H1 (cell line): Measurements from ENCODE around the gene PTCH1. TPM values are rescaled to one million over a fixed set of nuclear protein-coding genes. Genes with fewer than 3 reads are reported as not detected.

Experiments
- CTCF ChIA-PET: fragments of 300-600 bp; sonication (Branson Sonifier 250); formaldehyde crosslinking; loops from one replicate; lab custom pipeline; 2021; ENCODE audit not compliant: partially characterized antibody; lab: Charles Lee
- POLR2A ChIA-PET: fragments of 300-600 bp; sonication (Branson Sonifier 250); formaldehyde crosslinking; loops from one replicate; lab custom pipeline; 2021; ENCODE audit warnings: inconsistent platforms; ENCODE audit not compliant: partially characterized antibody; lab: Charles Lee
- DNase-seq, 2 experiments: peaks; one replicate each; pipeline versions ENCODE4 v3.0.0 to v3.0.0-alpha.2; 2010 to 2022; ENCODE audit warnings: low spot score in 2 of 2, low read depth in 1 of 2, mixed read lengths in 1 of 2
- FAIRE-seq: peaks from 2 replicates; lab custom pipeline; 2011; peaks lifted over from hg19 to GRCh38; lab: Jason Lieb, UNC
- H2AFZ ChIP-seq: 2 replicates; pipeline ENCODE4 v1.8.1; 2012; ENCODE audit warnings: low read length, inconsistent platforms
- H2AK5ac ChIP-seq: 2 replicates; pipeline ENCODE4 v1.6.1; 2013; ENCODE audit warnings: low read depth, low read length
- H2BK120ac ChIP-seq: replicated peaks from 2 replicates; pipeline ENCODE3; 2013; ENCODE audit warnings: low read depth, low read length, inconsistent platforms
- H2BK12ac ChIP-seq: 2 replicates; pipeline ENCODE4 v1.6.1; 2013; ENCODE audit warnings: low read depth, low read length
- H2BK15ac ChIP-seq: 2 replicates; pipeline ENCODE4 v1.6.1; 2013; ENCODE audit warnings: low read length
- H2BK20ac ChIP-seq: 2 replicates; pipeline ENCODE4 v1.6.1; 2013; ENCODE audit warnings: low read length
- H2BK5ac ChIP-seq: 2 replicates; pipeline ENCODE4 v1.6.1; 2013; ENCODE audit warnings: low read depth, low read length
- H3K14ac ChIP-seq: 2 replicates; pipeline ENCODE4 v1.6.1; 2013; ENCODE audit warnings: inconsistent platforms; ENCODE audit not compliant: insufficient read length
- H3K18ac ChIP-seq: 2 replicates; pipeline ENCODE4 v1.6.1; 2013; ENCODE audit warnings: low read length; ENCODE audit errors: extremely low read depth
- H3K23ac ChIP-seq: 2 replicates; pipeline ENCODE4 v1.6.1; 2013; ENCODE audit warnings: inconsistent platforms; ENCODE audit not compliant: insufficient read length
- H3K23me2 ChIP-seq: 2 replicates; pipeline ENCODE4 v1.6.1; 2013; ENCODE audit warnings: low read depth, low read length
- H3K27ac ChIP-seq: 2 replicates; pipeline ENCODE4 v1.6.1; 2011; ENCODE audit warnings: low read depth, low read length, inconsistent platforms
- H3K27me3 ChIP-seq, 4 experiments: replicated peaks in 1 of 4; 1 replicate in 1 of 4; 2 replicates in 3 of 4; pipeline versions ENCODE4 v1.6.1 to v1.8.1; 2011 to 2013; ENCODE audit warnings: low read length in 3 of 4, mild to moderate bottlenecking in 3 of 4, inconsistent platforms in 2 of 4, mixed read lengths in 2 of 4, moderate library complexity in 1 of 4; ENCODE audit not compliant: control insufficient read depth in 3 of 4, insufficient read depth in 3 of 4; ENCODE audit errors: extremely low read depth in 1 of 4
- H3K36me3 ChIP-seq, 4 experiments: 2 replicates each; pipeline versions ENCODE4 v1.6.1 to v1.8.1; 2011 to 2013; ENCODE audit warnings: mild to moderate bottlenecking in 4 of 4, low read length in 3 of 4, moderate library complexity in 2 of 4, control low read depth in 1 of 4, inconsistent platforms in 1 of 4; ENCODE audit not compliant: insufficient read depth in 4 of 4, control insufficient read depth in 2 of 4
- H3K4ac ChIP-seq: replicated peaks from 2 replicates; pipeline ENCODE3; 2013; ENCODE audit warnings: low read length, low read depth, mixed read lengths, inconsistent platforms; ENCODE audit not compliant: insufficient read length
- H3K4me1 ChIP-seq, 4 experiments: replicated peaks in 1 of 4; 1 replicate in 1 of 4; 2 replicates in 3 of 4; pipeline versions ENCODE4 v1.6.1 to v1.8.1; 2011 to 2013; ENCODE audit warnings: low read length in 3 of 4, inconsistent platforms in 2 of 4, mixed read lengths in 1 of 4; ENCODE audit not compliant: insufficient read depth in 4 of 4, control insufficient read depth in 3 of 4
- H3K4me2 ChIP-seq, 2 experiments: 2 replicates each; pipeline versions ENCODE4 v1.6.1 to v1.8.1; 2011 to 2013; ENCODE audit warnings: low read depth in 2 of 2, low read length in 2 of 2, control low read depth in 1 of 2, inconsistent platforms in 1 of 2, mild to moderate bottlenecking in 1 of 2; ENCODE audit not compliant: insufficient read depth in 1 of 2
- H3K4me3 ChIP-seq, 4 experiments: fragments of 200-600, 300-600 bp in 1 of 4; sonication (generic), shearing (Covaris generic), sonication (Bioruptor Twin) in 1 of 4; 2 replicates each; pipeline versions ENCODE4 v1.5.1 to v1.8.1; 2011 to 2016; ENCODE audit warnings: low read length in 4 of 4, low read depth in 3 of 4, control low read depth in 2 of 4, inconsistent platforms in 2 of 4, mild to moderate bottlenecking in 2 of 4, mixed read lengths in 1 of 4, moderate library complexity in 1 of 4; ENCODE audit not compliant: insufficient read depth in 2 of 4; ENCODE audit errors: extremely low read depth in 1 of 4
- H3K56ac ChIP-seq: replicated peaks from 2 replicates; pipeline ENCODE3; 2013; ENCODE audit warnings: low read depth, mild to moderate bottlenecking, mixed read lengths, low read length, inconsistent platforms; ENCODE audit not compliant: insufficient read length
- H3K79me1 ChIP-seq: 2 replicates; pipeline ENCODE4 v1.6.1; 2013; ENCODE audit warnings: low read depth, low read length, control low read depth
- H3K79me2 ChIP-seq, 2 experiments: 2 replicates each; pipeline versions ENCODE4 v1.6.1 to v1.8.1; 2012 to 2013; ENCODE audit warnings: low read length in 2 of 2, mild to moderate bottlenecking in 2 of 2, inconsistent platforms in 1 of 2; ENCODE audit not compliant: insufficient read depth in 2 of 2, control insufficient read depth in 1 of 2
- H3K9ac ChIP-seq, 4 experiments: replicated peaks in 1 of 4; 1 replicate in 1 of 4; 2 replicates in 3 of 4; pipeline versions ENCODE4 v1.6.1 to v1.8.1; 2011 to 2013; ENCODE audit warnings: low read depth in 3 of 4, low read length in 3 of 4, control low read depth in 2 of 4, mild to moderate bottlenecking in 2 of 4, moderate library complexity in 2 of 4, inconsistent platforms in 1 of 4; ENCODE audit errors: extremely low read depth in 1 of 4
- H3K9me3 ChIP-seq, 2 experiments: 2 replicates each; pipeline versions ENCODE4 v1.6.1 to v1.8.1; 2012 to 2013; ENCODE audit warnings: mild to moderate bottlenecking in 2 of 2, moderate library complexity in 2 of 2, control low read depth in 1 of 2, inconsistent platforms in 1 of 2, low read depth in 1 of 2, low read length in 1 of 2, mixed read lengths in 1 of 2; ENCODE audit not compliant: insufficient read depth in 2 of 2
- H4K20me1 ChIP-seq, 2 experiments: replicated peaks in 1 of 2; 2 replicates each; pipeline versions ENCODE3 to v1.8.1; 2011 to 2013; ENCODE audit warnings: inconsistent platforms in 2 of 2, low read length in 2 of 2, mild to moderate bottlenecking in 1 of 2; ENCODE audit not compliant: insufficient read depth in 2 of 2, control insufficient read depth in 1 of 2
- H4K5ac ChIP-seq: 2 replicates; pipeline ENCODE4 v1.6.1; 2013; ENCODE audit warnings: low read length, low read depth, mixed read lengths, inconsistent platforms; ENCODE audit not compliant: insufficient read length
- H4K8ac ChIP-seq: 2 replicates; pipeline ENCODE4 v1.8.0; 2013; ENCODE audit warnings: mild to moderate bottlenecking, moderate library complexity, low read length, inconsistent platforms; ENCODE audit not compliant: insufficient read depth; ENCODE audit errors: extremely low read depth
- H4K91ac ChIP-seq: replicated peaks from 2 replicates; pipeline ENCODE3; 2013; ENCODE audit warnings: low read length, mixed read lengths, inconsistent platforms; ENCODE audit not compliant: insufficient read length
- BACH1 ChIP-seq: IDR thresholded peaks from 2 replicates; pipeline ENCODE4 v1.6.1; 2012; ENCODE audit warnings: low read length, improper control_type of control experiment
- CBX5 ChIP-seq: fragments of 300-800, 300-1000 bp; sonication (generic); IDR thresholded peaks from 2 replicates; pipeline ENCODE4 v1.7.1; 2016; ENCODE audit warnings: antibody characterized with exemption, low read length, low read depth
- CEBPB ChIP-seq: IDR thresholded peaks from 2 replicates; pipeline ENCODE4 v1.6.1; 2012; ENCODE audit warnings: low read depth, low read length
- CREB1 ChIP-seq: IDR thresholded peaks from 2 replicates; pipeline ENCODE4 v1.6.1; 2012; ENCODE audit warnings: inconsistent platforms
- EZH2 ChIP-seq: fragments of 200-600 bp; sonication (generic); IDR thresholded peaks from 2 replicates; pipeline ENCODE4 v1.7.1; 2012; ENCODE audit warnings: low read depth, mild to moderate bottlenecking, moderate library complexity, low read length, inconsistent platforms; ENCODE audit not compliant: severe bottlenecking
- HDAC2 ChIP-seq, 2 experiments: fragments of 300-600 bp in 1 of 2; sonication (generic) in 1 of 2; IDR thresholded peaks; 2 replicates each; pipeline ENCODE4 v1.6.1; 2011 to 2012; ENCODE audit warnings: low read depth in 2 of 2, low read length in 2 of 2, mild to moderate bottlenecking in 2 of 2, moderate library complexity in 2 of 2, borderline replicate concordance in 1 of 2, inconsistent platforms in 1 of 2
- SP2 ChIP-seq: IDR thresholded peaks from 2 replicates; pipeline ENCODE4 v1.6.1; 2012; ENCODE audit warnings: mild to moderate bottlenecking, low read length, inconsistent platforms
- SUZ12 ChIP-seq: fragments of 200-600 bp; sonication (generic); IDR thresholded peaks from 2 replicates; pipeline ENCODE4 v1.6.1; 2012; ENCODE audit warnings: mild to moderate bottlenecking, inconsistent platforms, low read length, moderate library complexity, mixed read lengths
- TCF12 ChIP-seq: IDR thresholded peaks from 2 replicates; pipeline ENCODE4 v1.6.1; 2011; ENCODE audit warnings: low read depth, mild to moderate bottlenecking, low read length
- ZNF274 ChIP-seq: IDR thresholded peaks from 2 replicates; pipeline ENCODE4 v1.7.0; 2012; ENCODE audit warnings: low read length, borderline replicate concordance; ENCODE audit errors: extremely low read depth
- WGBS, 2 experiments: shearing (Covaris generic) in 1 of 2; methylation state at CpG; one replicate each; pipeline versions ENCODE4 v1.1.6 to v1.1.7; 2013 to 2015; ENCODE audit warnings: low lambda C conversion rate in 2 of 2, mixed read lengths in 2 of 2, inconsistent platforms in 1 of 2, low coverage in 1 of 2, missing lambda C conversion rate in 1 of 2; ENCODE audit not compliant: insufficient replicate concordance in 2 of 2, insufficient coverage in 1 of 2, insufficient read length in 1 of 2; ENCODE audit errors: extremely low coverage in 1 of 2, missing lambda C conversion rate in 1 of 2; 5-methylcytosine and 5-hydroxymethylcytosine counted together
- polyA plus RNA-seq, 7 experiments: library from polyadenylated mRNA; depleted of rRNA in 3 of 7; stranded (reverse) in 5 of 7; unstranded in 2 of 7; fragments of >200 nt in 5 of 7; fragments of 200-250 nt in 2 of 7; gene quantifications; 1 replicate in 5 of 7; 2 replicates in 1 of 7; 4 replicates in 1 of 7; pipeline versions ENCODE4 v1.2.1 to v1.2.3, GENCODE V29; 2011 to 2013; ENCODE audit warnings: missing spikeins in 2 of 7, mixed read lengths in 2 of 7
- total RNA-seq: library from RNA; stranded (reverse); fragmentation: NEBNext Ultra II Directional; extraction: Animal tissue kit (Norgen Biotek cat#: 25700); gene quantifications from 2 replicates; pipeline ENCODE4 v1.2.1, GENCODE V29; 2021

PTCH1 gene
- total and polyA plus RNA-seq, 2 of the 8 experiments (the other 6 are each of a cell fraction or from before 2014, with no cell fraction given) = 6.4 to 34.1 TPM

DNA sequence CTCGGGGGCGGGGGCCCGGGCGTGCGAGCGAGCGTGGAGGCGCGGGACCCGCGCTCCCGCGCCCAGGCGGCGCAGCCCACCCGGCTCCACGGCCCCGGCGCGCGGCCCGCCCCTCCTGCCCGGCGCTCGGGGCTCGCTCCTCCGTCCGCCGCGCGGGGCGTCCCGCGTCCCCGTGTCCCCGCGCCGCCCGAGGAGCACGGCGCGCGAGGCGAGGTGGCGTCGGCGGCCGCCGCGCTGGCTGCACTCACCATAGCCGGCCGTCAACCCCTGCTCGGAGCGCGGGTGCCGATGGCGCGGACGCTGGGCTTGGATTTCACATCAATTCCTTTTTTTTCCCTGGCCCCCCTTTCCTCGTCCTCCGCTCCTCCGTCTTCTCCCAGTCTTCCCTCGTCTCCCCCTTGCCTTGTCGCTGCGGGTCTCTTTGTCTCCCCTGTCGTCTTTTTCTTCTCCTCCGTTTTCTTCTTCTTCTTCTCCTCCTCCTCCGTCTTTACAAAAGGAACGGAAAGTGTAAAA, 494 bp downstream of the PTCH1 start:
- Histone ChIP-seq H4K20me1 (peaks cover 0 to 4% of the 10 kb centered on the region in 2 experiments), H2AFZ (no peak overlapping the region; the same call in 1 of the 2 replicates), H4K91ac (no peak overlapping the region), H3K4me3 (peak overlapping the region; percentile 47 to 72 (median 52)), H2BK15ac (no peak overlapping the region), H3K4ac (no peak overlapping the region), H3K4me1 (peaks cover 9 to 41% (median 22%) of the 10 kb centered on the region in 4 experiments; a peak in 6 of 7 replicates), H2AK5ac (no peak overlapping the region), H3K14ac (no peak overlapping the region), H3K79me2 (no peaks in the 10 kb centered on the region), H3K4me2 (peak overlapping the region; percentile 92 to 93), H3K23me2 (peaks cover 21% of the 10 kb centered on the region), H3K23ac (no peak overlapping the region), H3K79me1 (no peaks in the 10 kb centered on the region), H2BK5ac (no peak overlapping the region), H3K18ac (no peak overlapping the region), H3K27ac (no peak overlapping the region), H2BK20ac (no peak overlapping the region), H2BK12ac (no peak overlapping the region), H3K56ac (no peak overlapping the region), H4K5ac (peak overlapping the region; percentile 44), H3K9me3 (no peaks in the 10 kb centered on the region), H3K9ac (no peak overlapping the region), H3K27me3 (peaks cover 40 to 78% (median 65%) of the 10 kb centered on the region in 4 experiments), H4K8ac (peak overlapping the region; percentile 38; the same call in 1 of the 2 replicates), H3K36me3 (no peaks in the 10 kb centered on the region), H2BK120ac (no peak overlapping the region)
- ChIA-PET CTCF (no interaction called here), POLR2A (interaction anchor here (0.7 to 2.4 kb wide), 3 partner anchors 9 to 145 kb away, joined by 3 to 8 read pairs (median 3); no protein-coding TSS in a partner anchor)
- FAIRE-seq (no peak), DNase-seq (no peak)
- 2% methylated on average over 50 of the region's 69 CpGs; no CpG with 5 or more reads in 1 of the 2 experiments for WGBS, 2 experiments
- TF ChIP-seq CBX5 = no peak
- TF ChIP-seq TCF12 = no peak
- no peak for TF ChIP-seq HDAC2 (IDR thresholded peaks at IDR 0.05; ENCODE audit: borderline replicate concordance in 1 of 2, low read depth in 2 of 2, low read length in 2 of 2)
- TF ChIP-seq SUZ12 = 0 out of 2 replicates have a peak, but pooled peaks have one; percentile 6
- no peak for TF ChIP-seq SP2
- no peak for TF ChIP-seq ZNF274
- no peak for TF ChIP-seq BACH1
- TF ChIP-seq EZH2 = no peak
- TF ChIP-seq CEBPB = no peak
- no peak for TF ChIP-seq CREB1
